GM23248 (cell line): ENCODE results near the gene MYZAP. TPM values are rescaled to one million over a fixed set of nuclear protein-coding genes. Genes with fewer than 3 reads are reported as not detected.

ENCODE experiments used
- DNase-seq: peaks from one replicate; pipeline ENCODE4 v3.0.0-alpha.2; 2015
- H2AFZ ChIP-seq: fragments of 200-600 bp; sonication (generic); 2 replicates; pipeline ENCODE4 v1.6.1; 2016; ENCODE audit warnings: antibody characterized with exemption
- H3F3A ChIP-seq: fragments of 200-600 bp; sonication (generic); 2 replicates; pipeline ENCODE4 v1.6.1; 2016; ENCODE audit warnings: mild to moderate bottlenecking, antibody characterized with exemption, mixed run types; ENCODE audit not compliant: insufficient read depth
- H3K27ac ChIP-seq: fragments of 200-600 bp; sonication (generic); 2 replicates; pipeline ENCODE4 v1.5.1; 2016; ENCODE audit warnings: mild to moderate bottlenecking
- H3K27me3 ChIP-seq: fragments of 200-600 bp; sonication (generic); replicated peaks from 2 replicates; pipeline ENCODE4 v1.6.1; 2016; ENCODE audit warnings: mild to moderate bottlenecking; ENCODE audit not compliant: insufficient read depth
- H3K36me3 ChIP-seq: fragments of 200-600 bp; sonication (generic); 2 replicates; pipeline ENCODE4 v1.6.1; 2016; ENCODE audit warnings: low read depth, mild to moderate bottlenecking
- H3K4me1 ChIP-seq: fragments of 200-600 bp; sonication (generic); 2 replicates; pipeline ENCODE4 v1.6.1; 2016; ENCODE audit warnings: mild to moderate bottlenecking; ENCODE audit not compliant: insufficient read depth
- H3K4me2 ChIP-seq: fragments of 200-600 bp; sonication (generic); one replicate; pipeline ENCODE4 v1.6.1; 2016; ENCODE audit warnings: mild to moderate bottlenecking; ENCODE audit not compliant: unreplicated experiment
- H3K4me3 ChIP-seq: fragments of 200-600 bp; sonication (generic); 2 replicates; pipeline ENCODE4 v1.5.1; 2016; ENCODE audit warnings: mild to moderate bottlenecking
- H3K79me2 ChIP-seq: fragments of 200-600 bp; sonication (generic); 2 replicates; pipeline ENCODE4 v1.6.1; 2016; ENCODE audit warnings: mild to moderate bottlenecking; ENCODE audit not compliant: insufficient read depth
- H3K9ac ChIP-seq: fragments of 200-600 bp; sonication (generic); 2 replicates; pipeline ENCODE4 v1.6.1; 2016; ENCODE audit warnings: mild to moderate bottlenecking
- H3K9me2 ChIP-seq: fragments of 200-600 bp; sonication (generic); 2 replicates; pipeline ENCODE4 v1.6.1; 2016; ENCODE audit warnings: mixed run types, mild to moderate bottlenecking, moderate library complexity; ENCODE audit not compliant: insufficient read depth
- H3K9me3 ChIP-seq: fragments of 200-600 bp; sonication (generic); one replicate; pipeline ENCODE4 v1.6.1; 2017; ENCODE audit warnings: low read depth
- H4K20me1 ChIP-seq: fragments of 200-600 bp; sonication (generic); 2 replicates; pipeline ENCODE4 v1.6.0; 2016; ENCODE audit not compliant: insufficient read depth
- EZH2 ChIP-seq: fragments of 200-600 bp; sonication (generic); IDR thresholded peaks from 2 replicates; pipeline ENCODE4 v1.6.1; 2018; ENCODE audit warnings: antibody characterized with exemption, mild to moderate bottlenecking; ENCODE audit not compliant: insufficient read depth, poor library complexity, severe bottlenecking
- EZH2phosphoT487 ChIP-seq: fragments of 200-600 bp; sonication (generic); IDR thresholded peaks from 2 replicates; pipeline ENCODE4 v1.6.1; 2018; ENCODE audit warnings: antibody characterized with exemption, moderate library complexity, mild to moderate bottlenecking, low read depth; ENCODE audit not compliant: insufficient read depth
- WGBS, 2 experiments: methylation state at CpG; one replicate each; pipeline ENCODE4 v1.1.6; 2015 to 2017; ENCODE audit warnings: low lambda C conversion rate in 2 of 2, low coverage in 1 of 2; ENCODE audit errors: missing lambda C conversion rate in 2 of 2; 5-methylcytosine and 5-hydroxymethylcytosine counted together
- in situ Hi-C: fragments of 300-500 bp; cut with MboI; formaldehyde crosslinking; loops from 2 replicates; pipeline ENCODE4 v1.15.0; 2020
- polyA plus RNA-seq: library from polyadenylated mRNA; unstranded; fragments of >200 nt; fragmentation: Nextera tagmentation; extraction: Ambion mirVana; gene quantifications from 2 replicates; pipeline ENCODE4 v1.2.1, GENCODE V29; 2016
- total RNA-seq: library from RNA; depleted of rRNA; stranded (reverse); fragments of >200 nt; shearing (Covaris generic); gene quantifications from 2 replicates; pipeline ENCODE4 v1.2.3, GENCODE V29; 2014

The MYZAP gene
- total and polyA plus RNA-seq, 2 experiments from 2014 or later: 0.11 TPM; not detected in 1

GRCh38 chr15:57596301-57596855, 4.7 kb downstream of the MYZAP start:
- no peak overlapping the region for H3K9ac ChIP-seq
- TF ChIP-seq EZH2: no peak
- no peak for TF ChIP-seq EZH2phosphoT487
- no peak for DNase-seq
- no peak overlapping the region for H2AFZ ChIP-seq
- H3K79me2 ChIP-seq: no peaks in the 10 kb centered on the region
- no peak overlapping the region for H3K4me2 ChIP-seq
- H3K27ac ChIP-seq: no peak overlapping the region
- H3K4me3 ChIP-seq: no peak overlapping the region
- WGBS, 2 experiments: 30% methylated on average over 8 of the region's 8 CpGs
- no peaks in the 10 kb centered on the region for H3K9me3 ChIP-seq
- no peaks in the 10 kb centered on the region for H4K20me1 ChIP-seq
- H3K9me2 ChIP-seq: no peaks in the 10 kb centered on the region
- H3K36me3 ChIP-seq: no peaks in the 10 kb centered on the region
- H3K27me3 ChIP-seq: peaks cover 10% of the 10 kb centered on the region; the same call in 1 of the 2 replicates
- no peaks in the 10 kb centered on the region for H3F3A ChIP-seq
- in situ Hi-C loops: no loop called here
- H3K4me1 ChIP-seq: no peaks in the 10 kb centered on the region

- H3K79me2 ChIP-seq: no peaks in the 10 kb centered on the region
- no peak overlapping the region for H3K9ac ChIP-seq
- no peak overlapping the region for H3K27ac ChIP-seq
- TF ChIP-seq EZH2phosphoT487: no peak
- TF ChIP-seq EZH2: no peak
- H3K4me3 ChIP-seq: no peak overlapping the region
- no peaks in the 10 kb centered on the region for H3K9me2 ChIP-seq
- no peak for DNase-seq
- in situ Hi-C loops: no loop called here
- H2AFZ ChIP-seq: no peak overlapping the region
- 62 to 64% methylated on average over 4 of the region's 4 CpGs for WGBS, 2 experiments
- H3K4me1 ChIP-seq: no peaks in the 10 kb centered on the region
- no peak overlapping the region for H3K4me2 ChIP-seq
- H3K27me3 ChIP-seq: peaks cover 10% of the 10 kb centered on the region; the same call in 1 of the 2 replicates
- no peaks in the 10 kb centered on the region for H3K9me3 ChIP-seq
- no peaks in the 10 kb centered on the region for H3F3A ChIP-seq
- no peaks in the 10 kb centered on the region for H3K36me3 ChIP-seq
- no peaks in the 10 kb centered on the region for H4K20me1 ChIP-seq
Observed at GRCh38 chr15:57596978-57597377, 5.3 kb downstream of the MYZAP start.

GRCh38 chr15:57597431-57597830, 5.7 kb downstream of the MYZAP start:
- in situ Hi-C loops: no loop called here
- H3K4me1 ChIP-seq: no peaks in the 10 kb centered on the region
- H3K36me3 ChIP-seq: no peaks in the 10 kb centered on the region
- no peak overlapping the region for H2AFZ ChIP-seq
- H3K79me2 ChIP-seq: no peaks in the 10 kb centered on the region
- H4K20me1 ChIP-seq: no peaks in the 10 kb centered on the region
- no peaks in the 10 kb centered on the region for H3K9me2 ChIP-seq
- H3K27me3 ChIP-seq: peaks cover 10% of the 10 kb centered on the region; the same call in 1 of the 2 replicates
- no peak for DNase-seq
- H3K4me3 ChIP-seq: no peak overlapping the region
- H3K9me3 ChIP-seq: no peaks in the 10 kb centered on the region
- H3K9ac ChIP-seq: no peak overlapping the region
- no peaks in the 10 kb centered on the region for H3F3A ChIP-seq
- no peak overlapping the region for H3K27ac ChIP-seq
- H3K4me2 ChIP-seq: no peak overlapping the region
- TF ChIP-seq EZH2 (no peak), EZH2phosphoT487 (no peak)
- WGBS, 2 experiments: 69 to 76% methylated on average over 3 of the region's 3 CpGs

- H3K79me2 ChIP-seq: no peaks in the 10 kb centered on the region
- no peaks in the 10 kb centered on the region for H3K9me2 ChIP-seq
- H3K9ac ChIP-seq: no peak overlapping the region
- WGBS, 2 experiments: 77 to 79% methylated on average over 5 of the region's 5 CpGs
- H3K9me3 ChIP-seq: no peaks in the 10 kb centered on the region
- H3K4me1 ChIP-seq: no peaks in the 10 kb centered on the region
- no peak overlapping the region for H3K4me2 ChIP-seq
- H3K4me3 ChIP-seq: no peak overlapping the region
- no peak overlapping the region for H3K27ac ChIP-seq
- H2AFZ ChIP-seq: no peak overlapping the region
- no peaks in the 10 kb centered on the region for H3F3A ChIP-seq
- DNase-seq: no peak
- no peaks in the 10 kb centered on the region for H3K36me3 ChIP-seq
- TF ChIP-seq EZH2phosphoT487: no peak
- no peak for TF ChIP-seq EZH2
- peaks cover 10% of the 10 kb centered on the region; the same call in 1 of the 2 replicates for H3K27me3 ChIP-seq
- H4K20me1 ChIP-seq: no peaks in the 10 kb centered on the region
- in situ Hi-C loops: no loop called here
Observed at GRCh38 chr15:57598346-57598745, 6.6 kb downstream of the MYZAP start.
